ENCODE data around the gene TANGO2. TPM values are rescaled to one million over a fixed set of nuclear protein-coding genes. Genes with fewer than 3 reads are reported as not detected.
A peak's percentile ranks its signal among the peaks of the same experiment; 100 is the strongest.

TANGO2 gene
- total and polyA plus RNA-seq, 9 of the 15 experiments (the other 6 are each of a cell fraction or from before 2014, with no cell fraction given) = 15.5 to 94.9 (median 70.1) TPM

GRCh38 chr22:20092477-20092854 lies 71.6 kb downstream of the TANGO2 start (continued):
- TF ChIP-seq CGGBP1 (CRISPR knock-in tag; IDR thresholded peaks at IDR 0.05) = no peak

GRCh38 chr22:20093418-20094196 lies 72.7 kb downstream of the TANGO2 start:
- H3K9ac ChIP-seq (ENCODE audit: insufficient read depth in 1 of 2, low read depth in 2 of 2, low read length in 2 of 2) = peak overlapping the region in 1 of 2 experiments; percentile 24; a peak in 1 of 4 replicates
- ATAC-seq (peak; percentile 14; the same call in 2 of the 3 replicates), DNase-seq (ENCODE audit: extremely low read depth in 1 of 4, low spot score in 3 of 4) (peak in 1 of 4 experiments; percentile 79), FAIRE-seq (no peak)
- H3K9me1 ChIP-seq (ENCODE audit: control insufficient read depth, insufficient read depth, low read length) = no peaks in the 10 kb centered on the region
- BruUV-seq (replicated peaks) = no TSS peak
- peaks cover 64% of the 10 kb centered on the region for H3K79me2 ChIP-seq (ENCODE audit: control insufficient read depth, insufficient read depth, low read length)
- no peaks in the 10 kb centered on the region; the same call in 1 of the 2 replicates for H3K9me3 ChIP-seq (replicated peaks; ENCODE audit: control insufficient read depth, insufficient read depth, low read depth, low read length)
- intact Hi-C loops (cut with micrococcal nuclease) (no loop called here), in situ Hi-C loops (cut with MboI) (no loop called here)
- H3K27ac ChIP-seq (ENCODE audit: extremely low read depth, low read depth, low read length) = no peak overlapping the region
- H2AFZ ChIP-seq (ENCODE audit: low read depth, low read length) = no peak overlapping the region
- no peak overlapping the region for H3K4me2 ChIP-seq (ENCODE audit: insufficient read depth, low read length)
- POLR2A ChIA-PET = interaction anchor here (1.0 to 19.4 kb wide), 7 partner anchors 11 to 72 kb away, joined by 3 to 513 read pairs (median 4); partner anchors contain the start of genes DGCR8, RANBP1, TANGO2 and TRMT2A
- 92% methylated on average over 13 of the region's 13 CpGs for WGBS (ENCODE audit: insufficient coverage, low coverage, missing lambda C conversion rate)
- CTCF ChIA-PET (ENCODE audit: low intra/inter-chr PET ratio) = interaction anchor here (0.5 kb wide), 1 partner anchor 53 kb away, joined by 3 read pairs; no protein-coding TSS in a partner anchor
- H3K4me3 ChIP-seq = no peak overlapping the region
- H3K36me3 ChIP-seq (ENCODE audit: control insufficient read depth, insufficient read depth, low read length) = peaks cover 98% of the 10 kb centered on the region
- H4K20me1 ChIP-seq (replicated peaks; ENCODE audit: control insufficient read depth, insufficient read depth, low read length) = 0 out of 2 replicates have a peak, but pooled peaks cover 11% of the 10 kb centered on the region
- no peaks in the 10 kb centered on the region for H3K27me3 ChIP-seq (ENCODE audit: control insufficient read depth in 2 of 2, insufficient read depth in 2 of 2, low read length in 2 of 2)
- H3K4me1 ChIP-seq (replicated peaks in 1 of 2; ENCODE audit: control insufficient read depth in 2 of 2, insufficient read depth in 2 of 2, low read length in 2 of 2) = peaks cover 0 to 7% of the 10 kb centered on the region in 2 experiments; a peak in 1 of 5 replicates
- TF ChIP-seq PKNOX1 (IDR thresholded peaks at IDR 0.05) (0 out of 2 replicates have a peak, but pooled peaks have one; percentile 10), ZNF407 (IDR thresholded peaks at IDR 0.05; ENCODE audit: low read depth) (no peak), HBP1 (CRISPR knock-in tag; IDR thresholded peaks at IDR 0.05) (peak; percentile 5; the same call in 1 of the 2 replicates)

Measured in K562 (cell line).